IPS-NIHi7 (cell line): Measurements from ENCODE around the gene ADARB2.

Experiments
- DNase-seq: peaks from one replicate; pipeline ENCODE4 v3.0.0; 2012; ENCODE audit warnings: mixed read lengths; ENCODE audit errors: extremely low spot score

The ADARB2 gene

DNA sequence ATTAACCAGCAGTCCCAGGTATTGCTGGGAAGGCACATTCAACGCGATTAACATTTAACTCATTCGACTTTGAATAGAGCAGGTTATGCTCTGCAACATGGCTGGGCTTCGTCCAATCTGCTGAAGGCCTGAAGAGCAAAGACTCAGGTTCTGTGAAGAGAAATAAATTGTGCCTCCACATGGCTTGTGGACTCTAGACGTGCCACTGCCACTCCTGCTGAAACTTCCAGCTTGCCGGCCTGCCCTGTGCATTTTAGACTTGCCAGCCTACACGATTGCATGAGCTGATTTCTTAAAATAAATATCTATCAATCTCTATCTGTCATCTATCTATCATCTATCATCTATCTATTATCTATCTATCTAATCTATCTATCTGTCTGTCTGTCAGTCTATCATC is 543.2 kb downstream of the ADARB2 start:
- no peak for DNase-seq

DNA sequence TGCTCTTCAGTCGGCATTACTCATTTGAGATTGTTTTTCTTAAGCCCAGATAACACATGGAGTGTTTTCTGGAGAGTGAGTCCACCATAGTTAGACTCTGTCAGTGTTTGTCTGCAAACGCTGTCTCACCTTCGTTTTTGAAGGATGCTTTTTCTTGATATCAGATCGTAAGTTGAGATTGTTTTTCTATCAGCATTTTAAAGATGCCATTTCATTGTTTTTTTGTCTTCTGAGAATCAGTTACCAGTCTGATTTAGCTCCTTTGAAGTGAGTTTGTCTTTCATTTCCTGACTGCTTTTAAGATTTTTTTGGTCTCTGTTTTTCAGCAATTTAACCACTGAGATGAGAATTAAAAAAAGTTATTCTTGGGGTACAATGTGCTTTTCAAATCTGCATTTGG is 543.8 kb downstream of the ADARB2 start:
- no peak for DNase-seq

GRCh38 chr10:1191752-1192151 is 545.6 kb downstream of the ADARB2 start:
- no peak for DNase-seq

GRCh38 chr10:1190791-1191490 is 546.4 kb downstream of the ADARB2 start:
- DNase-seq: no peak

DNA sequence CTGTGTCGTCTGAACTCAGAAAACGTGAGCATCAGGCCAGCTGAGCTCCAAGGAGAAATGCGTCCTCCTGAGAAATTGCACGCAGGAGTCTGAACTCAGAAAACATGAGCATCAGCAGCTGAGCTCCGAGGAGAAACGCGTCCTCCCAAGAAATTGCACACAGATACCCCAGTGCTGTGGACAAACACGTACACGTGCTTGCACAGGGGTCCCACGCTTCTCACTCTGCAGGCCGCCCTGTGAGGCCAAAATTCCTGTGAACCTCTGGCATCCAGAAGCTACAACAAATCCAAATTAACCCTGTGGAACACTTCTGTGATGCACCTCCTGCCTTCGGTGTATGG is 547.3 kb downstream of the ADARB2 start:
- no peak for DNase-seq

DNA sequence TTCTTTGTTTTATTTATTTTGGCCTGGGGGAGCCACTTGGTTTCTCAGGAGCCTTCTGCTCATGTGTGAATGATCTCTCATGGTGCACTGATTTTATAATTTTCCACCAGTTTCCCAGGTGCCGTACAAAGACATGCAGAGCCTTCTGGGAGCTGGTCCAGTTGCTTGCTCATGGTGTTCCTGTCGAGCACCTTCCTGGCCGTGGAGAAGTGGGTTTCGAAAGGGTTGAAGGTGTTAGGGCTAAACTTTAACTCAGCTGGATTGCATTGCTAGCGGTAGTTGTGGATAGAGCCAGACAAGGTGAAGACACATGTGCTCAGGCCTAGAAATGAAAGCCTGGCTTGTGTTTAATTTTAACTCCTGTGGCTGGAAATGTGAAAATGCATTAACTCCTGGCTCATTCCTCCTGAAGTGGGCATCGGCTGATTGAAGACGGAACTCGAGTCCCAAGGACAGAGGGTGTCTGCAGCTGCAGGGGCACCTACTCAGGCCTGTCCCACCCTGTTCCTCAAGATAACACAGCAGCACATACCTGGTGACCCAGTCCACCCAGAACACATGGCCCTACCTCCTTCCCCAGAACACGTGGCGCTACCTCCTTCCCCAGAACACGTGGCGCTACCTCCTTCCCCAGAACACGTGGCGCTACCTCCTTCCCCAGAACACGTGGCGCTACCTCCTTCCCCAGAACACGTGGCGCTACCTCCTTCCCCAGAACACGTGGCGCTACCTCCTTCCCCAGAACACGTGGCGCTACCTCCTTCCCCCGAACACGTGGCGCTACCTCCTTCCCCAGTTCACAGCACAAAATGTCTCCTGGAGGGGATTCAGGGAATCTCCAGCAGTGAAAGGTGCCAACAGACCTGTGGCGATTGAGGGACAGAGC is 547.9 kb downstream of the ADARB2 start:
- no peak for DNase-seq

DNA sequence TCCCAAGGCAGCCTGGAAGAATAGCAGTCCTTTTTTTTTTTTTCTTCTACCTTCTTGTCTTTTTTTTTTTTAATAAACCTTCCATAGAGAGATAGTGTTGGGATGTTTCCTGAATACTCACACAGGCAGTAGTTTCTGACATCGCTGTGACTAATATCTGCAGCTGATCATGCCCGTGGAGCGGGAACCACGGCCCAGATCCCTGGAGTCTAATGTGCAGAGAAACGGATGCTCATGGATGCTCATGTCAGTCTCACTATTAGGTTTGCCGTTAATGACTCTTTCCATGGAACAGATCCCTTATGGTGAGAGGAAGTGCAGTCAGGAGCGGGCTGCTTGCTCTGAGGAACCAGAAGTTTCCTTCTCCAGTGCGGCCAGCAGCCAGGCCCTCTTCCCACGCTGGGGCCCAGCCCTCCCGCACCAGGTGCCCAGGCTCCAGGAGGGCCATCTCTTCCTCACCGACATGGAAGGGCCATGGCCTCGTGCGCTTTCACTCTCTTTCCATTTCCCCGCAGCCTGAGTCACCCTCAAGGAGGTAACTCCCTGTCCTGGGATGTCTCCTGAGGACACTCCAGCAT is 548.7 kb downstream of the ADARB2 start:
- no peak for DNase-seq

DNA sequence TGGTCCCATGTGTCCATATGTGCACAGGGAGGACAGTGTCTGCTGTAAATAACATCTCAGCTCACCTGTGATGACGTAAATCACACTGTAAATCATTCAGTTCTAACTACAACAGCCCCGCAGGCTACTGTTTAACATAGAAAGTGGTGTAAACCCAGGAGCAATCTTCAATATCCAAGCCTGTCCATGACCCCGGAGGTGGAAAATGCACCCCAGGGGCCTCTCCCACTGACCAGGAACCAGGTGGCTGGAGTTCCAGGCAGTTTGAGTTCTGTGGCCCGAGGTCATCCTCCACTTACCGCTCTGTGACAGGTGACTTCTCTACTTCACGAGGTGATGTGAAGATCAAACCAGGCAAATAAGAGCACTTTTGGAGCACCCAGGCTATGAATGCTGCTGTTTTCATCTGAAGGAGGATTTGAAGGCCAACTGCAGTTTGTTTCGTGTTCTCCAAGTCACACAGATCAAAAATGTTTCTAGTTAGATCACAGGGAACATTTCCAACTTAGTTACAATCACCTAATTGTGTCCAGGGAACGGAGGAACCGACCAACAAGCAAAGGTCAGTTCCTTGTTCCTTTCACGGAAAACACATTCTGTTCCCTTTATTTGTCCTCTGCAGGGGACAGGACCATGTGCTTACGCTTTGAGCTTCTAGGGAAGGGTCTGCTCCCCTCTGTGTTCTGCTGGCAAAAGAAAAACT is 549.3 kb downstream of the ADARB2 start:
- no peak for DNase-seq

DNA sequence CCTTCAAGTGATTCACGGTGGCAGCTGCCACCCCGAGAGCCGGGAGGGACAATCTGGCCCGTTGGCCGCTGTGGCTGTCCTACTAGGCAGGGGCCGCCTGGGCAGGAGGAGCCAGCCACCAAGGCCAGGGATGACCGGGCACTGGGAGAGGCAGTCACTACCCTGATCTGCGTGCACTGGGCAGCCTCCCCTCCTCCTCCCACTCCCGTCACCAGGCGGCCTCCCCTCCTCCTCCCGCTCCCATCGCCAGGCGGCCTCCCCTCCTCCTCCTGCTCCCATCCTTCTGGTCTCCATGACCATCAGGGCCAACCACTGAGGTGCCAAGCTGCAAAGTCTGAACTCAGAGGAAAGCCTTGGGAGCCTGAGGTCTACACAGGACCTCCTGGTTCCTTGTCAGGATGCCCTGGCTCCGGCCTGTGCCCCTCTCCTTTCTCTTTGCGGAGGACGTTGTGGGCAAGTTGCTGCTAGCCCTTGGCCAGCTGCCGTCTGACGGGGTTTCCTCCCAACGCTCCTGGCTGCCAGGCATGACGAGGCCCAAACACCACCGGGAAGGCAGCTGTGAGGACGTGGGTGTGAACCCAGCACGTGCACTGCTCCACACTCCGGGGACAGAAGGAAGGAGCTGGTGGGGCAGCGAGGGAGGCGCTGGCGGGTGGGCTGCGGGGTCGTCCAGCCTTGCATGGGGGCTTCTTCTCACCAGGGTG is 550.0 kb downstream of the ADARB2 start:
- no peak for DNase-seq

DNA sequence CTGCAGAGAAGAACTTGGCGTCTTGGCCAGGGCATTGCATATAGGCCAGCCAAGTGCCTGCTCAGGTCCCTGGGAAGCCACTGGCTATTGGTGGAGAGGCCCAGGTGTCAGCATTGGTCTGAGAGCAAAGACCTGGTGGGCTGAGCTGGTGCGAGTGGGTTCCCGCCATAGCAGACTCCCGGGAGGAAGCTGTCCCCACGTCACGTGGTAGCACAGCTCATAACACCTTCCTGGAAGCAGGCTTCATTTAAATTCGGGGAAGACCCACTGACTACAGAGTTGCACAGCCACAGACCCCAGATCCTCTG is 550.7 kb downstream of the ADARB2 start:
- no peak for DNase-seq

- no peak for DNase-seq
Measured at GRCh38 chr10:1185911-1186682, 551.2 kb downstream of the ADARB2 start.

DNA sequence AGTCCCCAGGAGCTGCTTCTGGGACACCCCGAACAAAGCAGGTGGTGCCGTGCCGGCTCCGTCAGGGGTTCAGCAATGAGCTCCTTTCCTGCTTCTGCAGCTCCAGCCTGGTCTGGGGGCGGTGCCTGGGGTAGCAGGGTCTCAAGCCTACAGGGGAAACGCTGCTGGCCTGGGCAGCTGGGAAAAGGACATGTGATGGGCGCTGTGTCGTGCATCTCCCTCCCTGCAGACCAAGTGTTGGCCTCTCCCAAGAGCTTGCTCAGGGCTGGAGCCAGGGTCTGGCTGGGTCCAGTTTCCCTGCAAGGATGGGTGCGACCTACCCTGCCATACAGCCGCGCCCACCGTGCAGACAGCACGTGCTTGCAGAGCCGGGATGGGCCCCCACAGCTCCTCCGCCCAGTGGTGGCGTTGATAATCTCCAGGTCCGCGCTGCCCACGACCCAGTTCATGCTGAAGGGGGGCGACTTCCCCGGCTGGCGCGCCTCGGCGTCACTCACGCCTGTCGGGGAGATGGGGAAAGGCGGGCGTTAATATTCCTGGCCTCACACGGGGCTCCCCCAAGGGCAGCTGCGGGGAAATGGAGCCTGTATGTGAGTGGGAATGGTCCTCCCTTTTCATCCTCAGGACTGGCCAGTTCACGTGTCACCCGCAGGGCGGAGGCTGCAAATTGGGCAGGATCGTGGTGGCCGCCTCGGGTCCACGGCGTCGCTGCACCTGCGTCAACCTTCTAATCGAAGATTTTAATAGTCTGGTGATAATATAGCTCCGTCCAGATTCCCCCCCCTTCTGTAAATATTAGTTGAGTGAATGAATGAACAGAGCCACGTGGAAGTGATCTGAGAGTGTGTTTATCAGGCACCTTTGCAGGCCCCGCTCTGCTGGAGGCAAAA is 552.5 kb downstream of the ADARB2 start:
- DNase-seq: no peak

GRCh38 chr10:1183701-1184100 is 553.6 kb downstream of the ADARB2 start:
- no peak for DNase-seq

DNA sequence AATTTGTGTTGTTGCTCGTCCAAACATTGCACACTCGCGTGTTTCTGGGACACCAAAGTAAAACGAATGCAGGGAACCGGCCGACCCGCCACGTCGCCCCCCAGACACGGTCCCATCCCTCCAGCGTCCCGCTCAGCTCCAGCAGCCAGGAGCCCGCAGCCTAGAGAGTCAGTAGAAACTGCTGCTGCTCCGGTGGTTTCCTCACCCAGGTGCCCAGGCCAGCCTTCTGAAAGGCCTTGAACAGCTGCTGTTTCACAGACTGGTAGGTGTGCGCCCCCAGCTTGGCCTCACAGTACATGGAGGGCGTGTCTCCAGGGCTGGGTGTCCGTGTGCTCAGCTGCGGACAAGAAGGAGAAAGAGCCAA is 554.3 kb downstream of the ADARB2 start:
- DNase-seq: no peak

DNA sequence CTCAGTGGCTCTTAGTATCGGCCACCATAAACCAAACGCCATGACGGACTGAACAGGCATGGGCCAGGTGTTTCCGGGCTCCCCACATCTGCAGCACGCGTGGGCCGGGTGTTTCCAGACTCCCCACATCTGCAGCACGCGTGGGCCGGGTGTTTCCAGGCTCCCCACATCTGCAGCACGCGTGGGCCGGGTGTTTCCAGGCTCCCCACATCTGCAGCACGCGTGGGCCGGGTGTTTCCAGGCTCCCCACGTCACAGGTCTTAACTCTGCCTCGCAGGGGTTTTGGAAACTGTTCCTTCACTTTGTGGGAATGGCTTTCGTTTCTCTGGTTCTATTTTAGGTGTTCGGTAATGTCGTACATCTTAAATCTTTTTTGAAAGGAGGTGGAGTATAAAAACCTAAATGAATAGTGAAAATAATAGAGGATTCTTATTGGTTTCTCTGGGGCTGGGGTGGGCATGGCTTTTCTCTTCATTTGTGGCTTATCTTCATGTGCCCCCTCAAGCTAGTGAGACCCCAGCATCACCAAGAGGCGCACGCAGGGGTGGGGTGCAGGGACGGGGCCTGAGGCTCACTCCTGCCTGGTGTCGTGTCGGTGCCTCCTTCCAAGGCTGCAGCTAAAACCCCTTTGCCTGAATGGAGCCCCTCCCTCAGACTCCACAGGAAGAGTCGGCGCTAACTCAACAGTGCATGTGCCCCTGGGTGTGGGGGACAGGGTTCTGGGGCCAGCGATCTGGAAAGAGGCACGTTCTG is 554.9 kb downstream of the ADARB2 start:
- DNase-seq: no peak

DNA sequence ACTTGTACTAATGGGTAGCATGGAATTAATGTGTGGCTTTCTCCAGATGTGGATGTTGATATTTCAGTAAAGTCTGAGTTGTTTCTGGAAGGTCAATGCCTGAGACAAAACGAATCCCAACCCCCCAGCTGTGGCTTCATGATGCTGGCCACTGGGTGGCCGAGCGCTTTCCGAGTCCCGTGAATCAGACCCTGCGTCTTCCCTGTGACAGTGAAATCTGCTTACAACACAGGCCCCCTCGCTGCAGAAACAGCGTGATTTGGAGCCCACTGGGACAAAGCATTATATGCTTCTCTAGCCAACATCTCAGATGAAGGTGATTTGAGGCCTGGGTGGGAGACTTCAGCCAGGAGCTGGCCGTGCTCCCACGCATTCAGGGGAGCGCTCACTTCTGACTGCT is 556.5 kb downstream of the ADARB2 start:
- peak; percentile 60 for DNase-seq

DNA sequence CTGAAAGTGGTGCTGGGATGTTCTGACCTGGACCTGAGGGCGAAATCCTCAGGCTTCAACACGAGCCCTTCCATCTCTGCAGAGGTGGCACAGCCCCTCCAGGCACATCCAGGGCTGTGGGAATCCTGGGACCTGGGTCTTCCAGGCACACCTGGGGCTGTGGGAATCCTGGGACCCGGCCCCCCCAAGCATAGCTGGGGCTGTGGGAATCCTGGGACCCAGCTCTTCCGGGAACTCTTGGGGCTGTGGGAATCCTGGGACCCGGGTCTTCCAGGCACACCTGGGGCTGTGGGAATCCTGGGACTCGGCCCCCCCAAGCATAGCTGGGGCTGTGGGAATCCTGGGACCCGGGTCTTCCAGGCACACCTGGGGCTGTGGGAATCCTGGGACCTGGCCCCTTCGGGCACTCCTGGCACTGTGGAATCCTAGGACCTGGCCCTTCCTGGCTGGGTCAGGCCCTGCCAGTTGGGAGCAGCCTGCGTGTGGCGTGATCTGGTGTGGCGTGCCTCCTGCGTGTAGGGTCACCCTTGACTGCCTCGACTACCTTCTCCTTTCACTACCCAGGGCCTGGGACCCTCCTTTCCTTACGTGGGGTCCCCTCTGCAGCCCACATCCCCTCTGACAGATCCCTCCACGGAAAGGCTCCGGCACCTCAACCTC is 557.1 kb downstream of the ADARB2 start:
- DNase-seq: no peak

GRCh38 chr10:1179346-1180070 is 557.8 kb downstream of the ADARB2 start:
- DNase-seq: no peak
